ENCODE results near the gene LSM7. TPM values are rescaled to one million over a fixed set of nuclear protein-coding genes. Genes with fewer than 3 reads are reported as not detected.
A peak's percentile ranks its signal among the peaks of the same experiment; 100 is the strongest.

Gene LSM7
- polyA plus RNA-seq, 3 donors: 98.6 to 312 (median 132) TPM

- Histone ChIP-seq H2AFZ (ENCODE audit: insufficient read depth, low read depth, low read length, poor library complexity, severe bottlenecking) (no peak overlapping the region), H3K4me3 (replicated peaks in 1 of 3; ENCODE audit: low read depth in 2 of 3, low read length in 3 of 3) (peak overlapping the region in 1 of 3 experiments; percentile 100), H3K9ac (ENCODE audit: insufficient read depth, low read length, poor library complexity, severe bottlenecking) (no peak overlapping the region), H3K79me2 (ENCODE audit: insufficient read depth, low read length) (peaks cover 70% of the 10 kb centered on the region), H3K9me3 (replicated peaks in 1 of 2; ENCODE audit: control insufficient read depth in 1 of 2, insufficient read depth in 1 of 2, low read length in 2 of 2) (no peaks in the 10 kb centered on the region), H3K4me1 (ENCODE audit: control insufficient read depth in 1 of 2, insufficient read depth in 2 of 2, low read length in 2 of 2) (peaks cover 42 to 54% of the 10 kb centered on the region in 2 donors), H3K27me3 (ENCODE audit: control insufficient read depth in 2 of 2, insufficient read depth in 2 of 2, low read length in 2 of 2) (no peaks in the 10 kb centered on the region), H3K4me2 (replicated peaks; ENCODE audit: extremely low read depth, low read length, poor library complexity, severe bottlenecking) (peak overlapping the region; percentile 46), H3K27ac (ENCODE audit: low read depth in 1 of 2, low read length in 2 of 2) (peak overlapping the region; percentile 40 to 71), H4K20me1 (ENCODE audit: insufficient read depth, low read length) (peaks cover 88% of the 10 kb centered on the region), H3K36me3 (replicated peaks in 1 of 2; ENCODE audit: control insufficient read depth in 1 of 2, insufficient read depth in 2 of 2, low read length in 2 of 2) (peaks cover 33 to 40% of the 10 kb centered on the region in 2 donors)
- intact Hi-C loops (cut with micrococcal nuclease): loop anchor here (5.0 to 10.0 kb wide), 4 partner anchors 42 to 340 kb away; partner anchors contain the start of genes DOT1L (in 1 of the 2), LSM7 (in 1 of the 2) and SPPL2B (in 1 of the 2)
- WGBS (ENCODE audit: insufficient coverage): 46% methylated on average over 10 of the region's 16 CpGs
- Mint-ChIP-seq H3K36me3 (peaks cover 34 to 66% of the 10 kb centered on the region in 2 donors), H3K4me3 (peak overlapping the region in 1 of 2 donors; percentile 20), H3K9me3 (peaks cover 0 to 2% (median 0%) of the 10 kb centered on the region in 7 donors), H3K4me1 (peaks cover 45% of the 10 kb centered on the region), H3K27me3 (ENCODE audit: low read depth in 3 of 3) (peaks cover 0 to 5% (median 2%) of the 10 kb centered on the region in 3 donors), H3K27ac (peak overlapping the region; percentile 35 to 92 (median 85))
- peak; percentile 56 to 67 (median 65) for DNase-seq
- TF ChIP-seq CTCF (IDR thresholded peaks at IDR 0.05): peak; percentile 64
Measured at GRCh38 chr19:2274931-2275535, 53.4 kb downstream of the LSM7 start.

- Histone ChIP-seq H3K9me3 (replicated peaks in 1 of 2; ENCODE audit: control insufficient read depth in 1 of 2, insufficient read depth in 1 of 2, low read length in 2 of 2) (no peaks in the 10 kb centered on the region), H2AFZ (ENCODE audit: insufficient read depth, low read depth, low read length, poor library complexity, severe bottlenecking) (no peak overlapping the region), H3K4me3 (replicated peaks in 1 of 3; ENCODE audit: low read depth in 2 of 3, low read length in 3 of 3) (peak overlapping the region in 1 of 3 experiments; percentile 100), H3K27ac (ENCODE audit: low read depth in 1 of 2, low read length in 2 of 2) (peak overlapping the region; percentile 63 to 71), H4K20me1 (ENCODE audit: insufficient read depth, low read length) (peaks cover 91% of the 10 kb centered on the region), H3K4me2 (replicated peaks; ENCODE audit: extremely low read depth, low read length, poor library complexity, severe bottlenecking) (peak overlapping the region; percentile 82), H3K4me1 (ENCODE audit: control insufficient read depth in 1 of 2, insufficient read depth in 2 of 2, low read length in 2 of 2) (peaks cover 42 to 54% of the 10 kb centered on the region in 2 donors), H3K27me3 (ENCODE audit: control insufficient read depth in 2 of 2, insufficient read depth in 2 of 2, low read length in 2 of 2) (no peaks in the 10 kb centered on the region), H3K36me3 (replicated peaks in 1 of 2; ENCODE audit: control insufficient read depth in 1 of 2, insufficient read depth in 2 of 2, low read length in 2 of 2) (peaks cover 33 to 40% of the 10 kb centered on the region in 2 donors), H3K79me2 (ENCODE audit: insufficient read depth, low read length) (peaks cover 77% of the 10 kb centered on the region), H3K9ac (ENCODE audit: insufficient read depth, low read length, poor library complexity, severe bottlenecking) (no peak overlapping the region)
- peaks cover 0 to 5% (median 2%) of the 10 kb centered on the region in 3 donors for H3K27me3 Mint-ChIP-seq (ENCODE audit: low read depth in 3 of 3)
- H3K9me3 Mint-ChIP-seq: peaks cover 0 to 7% (median 0%) of the 10 kb centered on the region in 7 donors
- H3K4me1 Mint-ChIP-seq: peaks cover 44% of the 10 kb centered on the region
- peak overlapping the region; percentile 70 to 75 for H3K4me3 Mint-ChIP-seq
- intact Hi-C loops (cut with micrococcal nuclease): loop anchor here (5.0 to 10.0 kb wide), 3 partner anchors 53 to 341 kb away; partner anchors contain the start of genes DOT1L (in 1 of the 2), LSM7 (in 1 of the 2) and SPPL2B (in 1 of the 2)
- TF ChIP-seq CTCF (IDR thresholded peaks at IDR 0.05): no peak
- 77% methylated on average over 2 of the region's 9 CpGs for WGBS (ENCODE audit: insufficient coverage)
- DNase-seq: peak in 2 of 3 donors; percentile 30 to 43
- peaks cover 33 to 62% of the 10 kb centered on the region in 2 donors for H3K36me3 Mint-ChIP-seq
- peak overlapping the region; percentile 84 to 96 (median 91) for H3K27ac Mint-ChIP-seq
Measured at GRCh38 chr19:2274185-2274711, 54.1 kb downstream of the LSM7 start.

Data from CD14-positive monocyte (primary cell).